NCI-H2227 treated with DMSO at 0.1 percent for 48 hours (cell line): ENCODE results near the gene CLIP1.
A peak's percentile ranks its signal among the peaks of the same experiment; 100 is the strongest.
"Not testable (repeated sequence)": the region's sequence is repeated elsewhere in the genome, so short reads cannot be mapped to it uniquely, and the experiment has no call there.

ENCODE experiments used
- DNase-seq: peaks from one replicate; lab custom pipeline; 2025; lab: John Stamatoyannopoulos, UW

Gene CLIP1

DNA sequence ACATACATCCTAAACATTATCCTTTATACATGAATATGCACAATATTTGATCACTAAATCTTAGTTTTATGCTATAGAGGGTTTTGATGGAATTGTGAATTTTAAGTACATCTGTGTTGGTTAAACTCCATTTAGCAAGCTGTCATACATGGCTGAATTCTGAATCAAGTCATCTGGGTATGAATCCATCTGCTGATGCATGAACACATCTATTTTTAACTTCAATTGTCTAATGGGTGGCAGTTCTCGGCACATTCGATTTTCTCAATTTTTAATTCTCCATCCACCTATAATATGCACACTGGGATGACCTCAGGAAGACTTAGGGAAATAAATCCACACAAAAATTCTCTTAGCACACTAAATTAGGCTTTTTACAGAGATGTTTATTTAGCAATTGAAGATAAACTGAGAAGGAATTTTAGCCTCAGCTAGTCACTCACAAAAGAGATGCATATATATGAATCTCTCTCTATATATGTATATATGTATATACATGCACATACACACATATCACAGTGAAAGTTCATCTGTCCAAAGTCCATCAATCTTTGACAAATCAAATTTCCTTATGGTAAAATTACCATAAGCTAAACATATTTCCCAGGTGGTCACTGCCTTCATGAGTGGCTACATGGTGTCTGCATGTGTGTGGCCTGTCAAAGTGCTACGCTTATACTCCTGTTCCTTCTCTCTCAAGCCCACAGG is 111.7 kb downstream of the CLIP1 start:
- DNase-seq = no peak

DNA sequence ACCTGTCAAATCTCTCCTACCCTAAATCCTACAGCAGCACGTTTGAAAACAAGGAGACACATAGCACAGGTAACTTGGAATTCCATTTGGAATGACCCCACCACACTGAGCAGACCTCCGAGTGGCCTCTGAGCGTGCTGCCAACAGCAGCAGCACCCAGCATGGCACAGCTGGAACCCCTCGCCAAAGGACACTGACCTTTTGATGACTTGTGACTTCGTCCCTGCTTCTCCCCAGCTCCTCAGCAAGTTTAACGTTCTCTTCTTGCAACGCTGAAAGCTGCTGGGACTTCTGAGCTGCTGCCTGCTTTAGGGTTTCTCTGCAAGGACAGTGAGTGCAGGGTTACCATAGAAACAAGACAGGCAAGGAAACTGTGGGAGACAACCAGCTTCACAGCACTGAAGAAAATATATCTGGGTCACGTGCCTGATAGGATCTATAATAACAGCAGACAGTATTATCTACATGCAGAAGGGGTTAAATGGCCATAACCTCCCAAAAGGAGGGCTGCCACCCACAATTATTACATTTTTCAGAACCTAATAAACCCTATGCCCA is 112.8 kb downstream of the CLIP1 start:
- no peak for DNase-seq

DNA sequence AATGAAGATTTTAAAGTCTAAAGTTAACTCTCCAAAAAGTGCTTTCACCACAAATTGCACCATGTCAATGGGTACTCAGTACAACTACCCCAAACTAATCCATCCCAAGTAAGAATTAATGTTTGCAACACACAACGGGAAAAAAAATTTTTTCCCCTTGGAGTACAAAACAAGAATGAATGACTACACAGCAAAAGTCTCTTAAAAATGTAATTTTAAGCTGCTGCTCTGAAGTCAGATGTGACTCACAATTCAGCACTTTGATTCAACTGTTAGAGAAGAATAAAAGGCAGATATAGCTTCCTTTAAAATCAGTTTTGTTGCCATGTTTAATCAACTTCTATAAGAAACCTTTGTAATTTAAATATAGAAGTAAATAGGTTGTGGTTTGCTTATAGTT is 113.7 kb downstream of the CLIP1 start:
- no peak for DNase-seq

DNA sequence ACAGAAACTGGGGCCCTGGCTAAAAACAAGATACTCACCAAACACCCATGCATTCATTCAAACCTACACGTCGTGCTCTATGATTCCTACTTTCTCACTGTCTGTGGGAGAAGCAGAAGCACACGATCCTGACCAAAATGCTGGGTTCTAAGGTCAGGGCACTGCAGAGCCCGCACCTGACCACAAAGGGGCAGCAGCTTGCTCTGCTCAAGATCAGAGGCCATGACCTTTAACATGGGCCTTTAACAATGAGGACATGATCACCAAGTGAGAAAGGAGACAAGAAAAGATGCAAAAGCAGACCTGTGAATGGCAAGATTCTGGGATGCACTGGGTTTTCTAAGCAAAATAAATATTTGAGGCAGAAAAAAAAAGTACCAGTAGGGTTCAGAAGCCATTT is 116.1 kb downstream of the CLIP1 start:
- DNase-seq = no peak

DNA sequence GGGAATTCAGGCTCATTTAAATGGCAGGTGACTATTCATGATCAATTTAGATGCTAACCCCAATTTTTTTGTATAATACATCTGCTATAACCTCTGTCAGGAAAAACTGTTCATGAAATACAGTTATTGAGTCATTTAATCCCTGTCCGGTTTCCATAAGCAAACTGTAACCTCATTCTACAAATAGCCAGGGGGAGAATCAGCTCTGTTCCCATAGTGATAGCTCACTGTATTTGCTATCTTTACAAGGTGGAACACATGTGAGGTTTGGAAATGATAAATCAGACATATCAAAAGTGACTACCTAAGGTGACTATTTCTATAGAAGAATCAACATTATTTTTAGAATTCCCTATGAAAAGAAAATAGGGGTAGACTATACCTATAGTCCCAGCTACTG is 117.5 kb downstream of the CLIP1 start:
- no peak for DNase-seq

DNA sequence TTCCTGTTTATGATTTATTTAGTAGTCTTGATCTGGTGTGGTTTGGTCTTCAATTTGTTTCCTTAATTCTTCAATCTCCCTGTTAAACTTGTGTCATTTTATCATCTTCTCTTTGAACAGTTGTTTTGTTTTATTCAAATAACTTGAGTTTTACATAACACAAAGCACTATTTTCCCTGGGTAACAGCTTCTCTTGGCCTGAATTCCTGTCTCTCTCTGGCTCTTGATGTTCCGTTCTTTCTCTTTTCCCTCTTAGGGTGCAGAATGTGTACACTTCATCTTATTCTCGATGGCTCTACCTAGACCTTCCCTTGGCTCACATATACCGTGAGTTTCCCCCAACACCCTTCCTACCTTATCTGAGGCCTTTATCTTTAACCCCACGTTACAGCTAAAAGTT is 119.4 kb downstream of the CLIP1 start:
- no peak for DNase-seq

DNA sequence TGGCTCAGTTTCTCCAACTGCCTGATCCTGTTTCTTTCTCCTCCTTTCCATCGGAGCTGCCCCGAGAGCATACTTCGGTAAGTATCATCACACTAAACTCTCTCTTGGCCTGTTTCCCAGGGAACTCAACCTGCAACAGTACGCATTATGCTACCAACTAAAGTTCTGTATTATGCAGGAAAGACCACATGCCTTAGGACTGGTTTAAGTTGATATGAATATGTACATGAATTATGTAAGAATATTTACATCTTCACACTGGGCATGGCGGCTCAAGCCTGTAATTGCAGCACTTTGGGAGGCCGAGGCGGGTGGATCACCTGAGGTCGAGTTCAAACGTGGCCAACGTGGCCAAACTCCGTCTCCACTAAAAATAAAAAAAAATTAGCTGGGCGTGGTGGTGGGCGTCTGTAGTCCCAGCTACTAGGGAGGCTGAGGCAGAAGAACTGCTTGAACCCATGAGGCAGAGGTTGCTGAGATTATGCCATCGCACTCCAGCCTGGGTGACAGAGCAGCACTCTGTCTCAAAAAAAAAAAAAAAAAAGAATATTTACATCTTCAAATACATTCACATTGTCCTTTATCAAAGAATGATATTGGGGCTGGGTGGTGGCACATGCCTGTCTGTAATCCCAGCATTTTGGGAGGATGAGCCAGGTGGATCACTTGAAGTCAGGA is 124.3 kb downstream of the CLIP1 start:
- no peak for DNase-seq

DNA sequence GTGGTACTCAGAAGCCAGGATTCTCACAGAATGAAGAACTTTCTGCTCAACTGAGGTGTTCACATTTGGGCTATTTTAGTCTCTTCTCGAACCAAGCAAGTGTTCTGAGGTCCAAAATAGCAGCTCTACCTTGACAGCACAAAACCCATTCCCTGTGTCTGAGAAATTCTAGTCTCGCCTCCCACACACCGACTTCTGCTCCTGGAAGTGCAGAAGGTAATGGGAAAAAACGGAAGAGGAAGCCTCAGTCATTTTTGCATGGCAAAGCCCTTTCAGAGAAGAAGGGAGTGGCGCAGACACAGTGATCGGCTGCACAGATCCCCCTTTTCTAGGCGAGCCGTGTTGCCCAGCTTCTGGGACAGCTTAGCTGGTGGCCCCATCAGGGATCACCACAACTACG is 125.0 kb downstream of the CLIP1 start:
- DNase-seq = no peak

DNA sequence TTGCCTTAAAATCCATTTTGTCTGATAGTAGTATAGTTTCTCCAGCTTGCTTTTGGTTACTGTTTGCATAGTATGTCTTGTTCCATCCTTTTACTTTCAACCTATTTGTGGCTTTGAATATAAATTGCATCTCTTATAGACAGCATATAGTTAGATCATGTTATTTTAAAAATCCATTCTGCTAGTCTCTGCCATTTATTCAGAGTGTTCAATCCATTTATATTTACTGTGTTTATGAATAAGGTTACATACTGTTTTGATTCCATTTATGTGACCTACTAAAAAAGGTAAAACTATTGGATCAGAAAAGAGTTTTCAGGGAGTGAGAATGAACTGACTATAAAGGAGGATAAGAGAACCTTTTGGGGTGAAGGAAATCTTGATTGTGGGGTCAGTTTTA is 126.6 kb downstream of the CLIP1 start:
- DNase-seq = no peak

DNA sequence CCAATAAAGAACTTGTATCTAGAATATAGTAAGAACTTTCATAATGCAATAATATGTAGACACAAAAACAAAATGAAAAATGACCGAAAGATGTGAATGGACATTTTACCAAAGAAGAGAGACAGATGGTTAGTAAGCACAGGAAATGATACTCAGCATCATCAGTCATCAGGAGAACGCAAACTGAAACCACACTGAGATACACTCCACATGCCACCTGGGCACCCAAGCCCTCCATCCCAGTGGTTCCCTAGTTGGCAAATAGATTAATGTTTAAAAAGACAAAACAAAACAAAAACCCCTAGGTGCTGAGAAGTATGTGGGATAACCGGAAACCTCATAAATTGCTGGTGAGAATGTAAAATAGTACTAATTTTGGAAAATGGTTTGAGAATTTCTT is 129.4 kb downstream of the CLIP1 start:
- DNase-seq = no peak

DNA sequence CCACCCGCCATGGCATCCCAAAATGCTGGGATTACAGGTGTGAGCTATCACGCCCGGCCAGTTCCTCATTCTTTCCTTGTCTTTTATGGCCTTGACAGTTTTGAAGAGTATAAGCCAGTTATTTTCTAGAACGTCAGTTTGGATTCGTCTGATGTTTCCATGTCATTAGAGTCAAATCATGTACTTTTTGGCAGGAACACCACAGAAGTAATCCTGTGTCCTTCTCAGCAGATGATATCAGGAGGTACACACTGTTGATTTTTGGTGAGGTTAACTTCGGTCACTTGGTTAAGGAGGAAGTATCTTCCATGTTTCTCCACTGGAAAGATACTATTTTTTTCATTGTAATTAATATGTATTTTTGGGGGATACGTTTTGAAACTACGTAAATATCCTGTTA is 131.0 kb downstream of the CLIP1 start:
- DNase-seq = no peak

DNA sequence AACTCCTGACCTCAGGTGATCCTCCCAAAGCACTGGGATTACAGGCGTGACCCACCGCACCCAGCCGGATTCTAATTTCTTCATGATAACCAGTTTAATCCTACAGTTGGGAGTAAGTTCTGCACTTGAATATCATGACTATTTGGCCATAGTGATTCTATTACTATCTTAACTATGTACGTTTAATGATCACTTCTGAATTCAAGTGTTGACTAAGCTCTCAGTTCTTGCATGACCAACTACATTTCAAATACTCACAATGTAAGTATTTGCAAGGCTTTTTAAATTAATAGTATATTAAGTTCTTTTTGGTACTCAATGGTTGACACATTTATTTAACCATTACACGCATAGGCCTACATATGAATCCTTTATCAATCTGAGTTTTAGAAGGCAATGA is 138.8 kb downstream of the CLIP1 start:
- no peak for DNase-seq

DNA sequence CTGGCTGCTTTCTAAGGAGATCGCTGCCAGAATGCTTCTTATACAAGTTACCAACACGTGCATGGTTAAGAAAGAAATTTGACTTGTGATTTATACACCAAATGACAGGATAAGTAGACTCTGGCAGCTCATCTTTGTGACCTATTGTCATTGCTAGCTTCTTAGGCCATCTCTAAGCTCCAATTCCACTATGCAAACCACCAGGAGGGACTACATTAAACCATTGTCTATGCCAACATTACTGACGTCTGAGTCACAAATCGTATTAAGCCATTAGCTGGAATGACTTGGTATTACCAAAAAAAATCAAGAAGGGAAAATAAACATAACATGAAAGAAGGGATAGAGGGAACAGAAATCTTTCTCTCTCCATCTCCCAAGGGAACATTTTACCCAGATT is 140.4 kb downstream of the CLIP1 start:
- DNase-seq = peak; percentile 2

DNA sequence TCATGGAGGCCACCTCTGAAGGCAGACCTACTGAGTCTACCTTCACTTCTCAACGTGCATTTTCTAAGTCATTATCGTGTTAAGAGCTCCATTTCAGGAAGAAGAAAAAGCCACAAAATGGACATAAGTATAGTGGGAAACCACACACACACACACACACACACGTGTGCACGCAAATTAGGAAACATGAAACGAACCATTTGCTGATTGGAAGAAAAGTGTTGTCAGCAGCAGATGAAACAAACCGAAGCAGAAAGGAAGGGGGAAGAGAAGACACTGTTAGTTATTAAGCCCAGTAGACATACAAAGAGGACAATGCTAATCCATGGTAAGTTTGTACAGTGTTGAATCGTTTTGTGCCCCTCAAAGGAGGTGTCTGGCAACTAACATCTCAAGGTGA is 146.2 kb downstream of the CLIP1 start:
- DNase-seq = no peak

DNA sequence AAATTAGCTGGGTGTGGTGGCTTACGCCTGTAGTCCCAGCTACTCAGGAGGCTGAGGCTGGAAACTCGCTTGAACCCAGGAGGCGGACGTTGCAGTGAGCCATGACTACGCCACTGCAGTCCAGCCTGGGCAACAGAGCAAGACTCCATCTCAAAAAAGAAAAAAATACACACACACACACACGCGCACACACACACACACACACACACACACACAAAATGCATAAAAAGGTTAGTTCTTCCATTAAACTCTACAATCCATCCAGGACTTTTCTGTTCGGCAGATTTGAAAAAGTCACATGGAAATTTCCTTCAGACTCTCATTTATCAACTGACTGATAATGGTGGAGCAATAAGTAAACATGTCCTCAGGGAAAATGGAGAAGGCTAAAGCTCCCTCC is 147.0 kb downstream of the CLIP1 start:
- no peak for DNase-seq

DNA sequence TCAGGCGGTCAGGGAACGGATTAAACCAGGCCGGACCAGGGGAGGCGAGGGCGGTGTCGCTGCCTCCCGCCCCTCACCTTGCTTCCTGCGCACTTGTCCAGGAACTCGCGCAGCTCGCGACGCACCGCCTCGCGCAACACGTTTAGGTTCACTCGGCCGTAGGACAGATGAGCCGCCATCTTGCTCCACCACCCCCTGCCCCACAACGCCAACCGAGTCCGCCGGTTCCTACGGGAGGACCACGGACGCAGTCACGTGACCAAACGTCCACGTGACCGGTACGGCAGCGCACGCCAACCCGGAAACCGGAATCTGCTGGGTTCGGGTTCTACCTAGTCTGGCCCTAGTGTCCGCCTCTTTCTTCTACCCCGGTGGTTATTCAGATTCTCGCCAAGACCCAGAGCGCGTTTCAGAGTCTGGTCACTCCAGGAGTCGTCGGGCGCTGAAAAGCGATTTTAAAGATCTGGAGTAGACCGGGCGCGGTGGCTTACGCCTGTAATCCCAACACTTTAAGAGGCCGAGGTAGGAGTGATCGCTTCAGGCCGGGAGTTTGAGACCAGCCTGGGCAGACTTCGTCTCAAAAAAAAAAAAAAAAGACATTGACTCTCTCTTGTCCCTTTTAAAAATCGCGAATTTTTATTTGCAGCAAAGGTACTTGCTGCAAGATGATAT is 156.1 kb downstream of the CLIP1 start, which contains the start of gene VPS33A:
VPS33A (minus strand) TSS at position 265 of the 672 bp plus-strand sequence; CDS start at position 179, 86 bp downstream.
- DNase-seq = peak; percentile 93

DNA sequence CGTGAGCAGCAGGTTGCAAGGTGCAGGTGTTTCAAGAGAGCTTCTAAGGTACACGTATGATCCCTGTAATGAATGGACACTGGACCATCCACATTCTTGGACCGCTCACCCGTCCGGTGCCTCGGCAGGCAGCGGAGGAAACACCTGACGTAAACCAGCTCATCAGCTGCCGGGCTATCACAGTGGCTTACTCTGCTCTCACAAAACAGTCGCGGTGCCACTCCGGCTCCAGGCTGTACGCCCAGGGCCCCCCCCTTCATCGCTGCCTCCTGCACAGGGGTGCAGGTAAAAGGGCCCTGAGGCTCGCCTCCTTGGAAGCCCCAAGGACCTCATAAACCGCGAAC is 156.6 kb downstream of the CLIP1 start:
- no peak for DNase-seq

DNA sequence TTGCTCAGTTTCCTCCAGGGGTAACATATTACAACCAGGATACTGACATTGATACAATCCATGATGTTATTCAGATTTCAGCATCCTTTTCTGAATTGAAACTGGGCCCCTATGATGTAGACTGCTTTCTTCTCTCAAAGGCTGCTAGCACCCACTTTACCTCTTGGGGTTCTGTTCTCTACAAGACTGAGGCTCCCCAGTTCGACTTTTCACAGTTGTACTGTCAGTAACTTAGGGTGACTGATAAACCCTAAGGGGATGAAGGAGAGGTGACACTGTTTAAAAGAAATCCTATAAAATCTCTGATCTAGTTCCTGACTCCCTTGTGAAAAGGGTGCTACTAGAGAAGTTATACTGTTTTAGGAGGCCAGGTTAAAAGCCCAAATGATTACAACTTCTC is 157.0 kb downstream of the CLIP1 start:
- DNase-seq = no peak

DNA sequence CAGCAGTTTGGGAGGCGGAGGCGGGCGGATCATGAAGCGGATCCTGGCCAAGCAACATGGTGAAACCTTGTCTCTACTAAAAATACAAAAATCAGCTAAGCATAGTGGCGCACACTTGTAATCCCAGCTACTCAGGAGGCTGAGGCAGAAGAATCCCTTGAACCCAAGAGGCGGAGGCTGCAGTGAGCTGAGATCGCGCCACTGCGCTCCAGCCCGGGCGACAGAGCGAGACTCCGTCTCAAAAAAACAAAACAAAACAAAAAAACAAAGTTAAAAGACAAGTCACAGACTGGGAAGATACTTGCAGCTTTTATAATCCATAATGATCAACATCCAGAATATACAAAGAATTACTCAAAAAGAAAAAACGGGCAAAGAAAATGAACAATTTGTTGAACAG is 161.7 kb downstream of the CLIP1 start:
- not testable (repeated sequence) for DNase-seq

DNA sequence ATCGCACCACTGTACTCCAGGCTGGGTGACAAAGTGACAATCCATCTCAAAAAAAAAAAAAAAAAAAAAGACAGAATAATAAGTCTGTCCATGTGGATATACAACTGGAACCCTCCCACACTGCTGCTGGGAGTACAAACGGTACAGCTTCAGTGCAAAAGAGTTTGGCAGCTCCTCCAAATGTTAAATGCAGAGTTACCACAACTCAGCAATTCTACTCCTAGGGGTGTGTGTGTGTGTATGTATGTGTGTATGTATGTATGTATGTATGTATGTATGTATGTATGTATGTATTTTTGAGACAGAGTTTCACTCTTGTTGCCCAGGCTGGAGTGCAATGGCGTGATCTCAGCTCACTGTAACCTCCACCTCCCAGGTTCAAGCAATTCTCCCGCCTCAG is 163.5 kb downstream of the CLIP1 start:
- DNase-seq = not testable (repeated sequence)

DNA sequence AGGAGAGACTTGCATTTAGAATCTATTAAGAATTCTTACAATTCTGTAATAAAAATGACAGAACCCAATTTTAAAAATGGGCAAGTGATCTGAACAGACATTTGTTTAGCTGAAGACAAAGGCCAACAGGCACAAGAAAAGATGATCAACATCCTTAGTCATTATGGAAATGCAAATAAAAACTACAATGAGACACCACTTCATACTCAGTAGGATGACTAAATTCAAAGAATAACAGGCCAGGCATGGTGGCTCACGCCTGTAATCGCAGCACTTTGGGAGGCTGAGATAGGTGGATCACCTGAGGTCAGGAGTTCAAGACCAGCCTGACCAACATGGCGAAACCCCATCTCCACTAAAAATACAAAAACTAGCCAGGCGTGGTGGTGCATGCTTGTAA is 164.0 kb downstream of the CLIP1 start:
- not testable (repeated sequence) for DNase-seq

DNA sequence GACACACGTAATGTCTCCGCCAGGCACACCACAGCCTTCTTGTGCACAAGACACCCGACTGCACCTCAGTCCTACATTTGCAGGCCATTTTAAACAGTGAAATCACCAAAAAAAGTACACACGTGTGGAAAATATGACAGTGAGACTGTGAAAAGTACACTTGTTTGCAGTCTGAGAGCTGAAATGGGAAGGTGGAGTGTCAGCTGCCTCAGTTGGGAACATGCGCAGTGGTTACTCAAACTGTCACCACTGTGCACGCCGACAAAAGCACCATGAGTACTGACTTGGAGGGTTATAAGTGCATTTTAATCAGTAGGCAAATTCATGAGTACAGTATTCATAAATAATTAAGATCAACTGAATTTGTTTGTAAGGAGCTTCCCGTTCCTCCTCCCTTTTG is 171.9 kb downstream of the CLIP1 start:
- DNase-seq = no peak

DNA sequence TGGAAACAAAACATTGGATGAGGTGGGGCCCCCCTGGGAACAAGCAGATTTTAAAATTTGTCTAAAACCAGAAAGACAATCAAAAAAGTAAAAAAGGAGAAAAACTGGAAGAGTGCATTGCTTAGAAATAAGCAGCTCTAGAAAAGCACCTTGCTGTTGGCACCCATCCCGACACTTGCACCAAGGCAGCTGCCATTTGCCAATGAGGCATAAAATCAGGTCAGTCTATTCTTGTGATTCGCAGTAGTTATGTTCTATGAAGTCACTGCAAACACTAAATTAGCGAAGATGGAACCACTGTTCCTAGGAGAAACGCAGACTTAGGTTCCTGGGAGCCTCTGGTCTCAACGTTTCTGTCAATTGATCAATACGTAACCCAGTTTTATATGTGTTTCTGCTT is 172.4 kb downstream of the CLIP1 start:
- no peak for DNase-seq
